GM18951 (cell line): ENCODE results near the gene CLEC3A.

ENCODE experiments used
- POLR2A ChIP-seq: IDR thresholded peaks from 4 replicates; pipeline ENCODE4 v1.6.1; 2011; ENCODE audit warnings: mild to moderate bottlenecking; ENCODE audit not compliant: insufficient read length, insufficient read depth; ENCODE audit errors: extremely low read depth
- in situ Hi-C: fragments of 300-500 bp; cut with MboI; formaldehyde crosslinking; loops from one replicate; pipeline ENCODE4 v1.12.0; 2022; ENCODE audit warnings: low sequenced_read_pairs, mixed read lengths, inconsistent platforms; ENCODE audit not compliant: unreplicated experiment

The CLEC3A gene

GRCh38 chr16:77998350-77999023, 23.9 kb upstream of the CLEC3A start:
- TF ChIP-seq POLR2A = no peak
- in situ Hi-C loops = no loop called here

- in situ Hi-C loops = no loop called here
- TF ChIP-seq POLR2A = no peak
Measured at GRCh38 chr16:78001451-78002025, 20.8 kb upstream of the CLEC3A start.

GRCh38 chr16:78002915-78003538, 19.3 kb upstream of the CLEC3A start:
- in situ Hi-C loops = no loop called here
- no peak for TF ChIP-seq POLR2A

GRCh38 chr16:78004517-78004916, 17.8 kb upstream of the CLEC3A start:
- TF ChIP-seq POLR2A = no peak
- in situ Hi-C loops = no loop called here

- in situ Hi-C loops = no loop called here
- TF ChIP-seq POLR2A = no peak
Measured at GRCh38 chr16:78005881-78006280, 16.5 kb upstream of the CLEC3A start.

GRCh38 chr16:78007121-78007520, 15.2 kb upstream of the CLEC3A start:
- no peak for TF ChIP-seq POLR2A
- in situ Hi-C loops = no loop called here

- in situ Hi-C loops = no loop called here
- TF ChIP-seq POLR2A = no peak
Measured at GRCh38 chr16:78024159-78024558, 1.8 kb downstream of the CLEC3A start.

- TF ChIP-seq POLR2A = no peak
- in situ Hi-C loops = no loop called here
Measured at GRCh38 chr16:78025631-78026030, 3.3 kb downstream of the CLEC3A start.

GRCh38 chr16:78028018-78028417, 5.7 kb downstream of the CLEC3A start:
- in situ Hi-C loops = no loop called here
- no peak for TF ChIP-seq POLR2A

GRCh38 chr16:78034530-78034929, 12.2 kb downstream of the CLEC3A start:
- TF ChIP-seq POLR2A = no peak
- in situ Hi-C loops = no loop called here

- TF ChIP-seq POLR2A = no peak
- in situ Hi-C loops = no loop called here
Measured at GRCh38 chr16:78035012-78035411, 12.7 kb downstream of the CLEC3A start.

GRCh38 chr16:78040396-78040795, 18.0 kb downstream of the CLEC3A start:
- in situ Hi-C loops = no loop called here
- no peak for TF ChIP-seq POLR2A

- in situ Hi-C loops = no loop called here
- no peak for TF ChIP-seq POLR2A
Measured at GRCh38 chr16:78045865-78046581, 23.7 kb downstream of the CLEC3A start.
